Nephron (organoid): ENCODE results near the gene PAQR9.

Experiments used
- H3K27ac Mint-ChIP-seq, 3 experiments: 2 replicates each; pipeline ENCODE4 v1.8.0; 2020; ENCODE audit warnings: mixed read lengths in 3 of 3, mild to moderate bottlenecking in 2 of 3, moderate library complexity in 1 of 3
- H3K27me3 Mint-ChIP-seq: 2 replicates; pipeline ENCODE4 v1.8.0; 2021; ENCODE audit warnings: low read depth, mild to moderate bottlenecking, moderate library complexity, mixed read lengths
- H3K36me3 Mint-ChIP-seq: 2 replicates; pipeline ENCODE4 v1.8.0; 2020; ENCODE audit warnings: low read depth, mixed read lengths
- H3K4me1 Mint-ChIP-seq: 2 replicates; pipeline ENCODE4 v1.8.0; 2020; ENCODE audit warnings: mixed read lengths
- H3K4me3 Mint-ChIP-seq, 3 experiments: 2 replicates each; pipeline ENCODE4 v1.8.0; 2020; ENCODE audit warnings: mild to moderate bottlenecking in 3 of 3, mixed read lengths in 3 of 3, moderate library complexity in 2 of 3
- H3K9me3 Mint-ChIP-seq: 2 replicates; pipeline ENCODE4 v1.8.0; 2020; ENCODE audit warnings: mixed read lengths
- TF ChIP-seq, protein P1 (sequence below), 3 experiments: fragments of 200-600 bp; sonication (generic); IDR thresholded peaks; one replicate each; pipeline ENCODE4 v1.5.0; 2021; ENCODE audit warnings: antibody characterized with exemption in 3 of 3; ENCODE audit not compliant: unreplicated experiment in 3 of 3

The PAQR9 gene

DNA sequence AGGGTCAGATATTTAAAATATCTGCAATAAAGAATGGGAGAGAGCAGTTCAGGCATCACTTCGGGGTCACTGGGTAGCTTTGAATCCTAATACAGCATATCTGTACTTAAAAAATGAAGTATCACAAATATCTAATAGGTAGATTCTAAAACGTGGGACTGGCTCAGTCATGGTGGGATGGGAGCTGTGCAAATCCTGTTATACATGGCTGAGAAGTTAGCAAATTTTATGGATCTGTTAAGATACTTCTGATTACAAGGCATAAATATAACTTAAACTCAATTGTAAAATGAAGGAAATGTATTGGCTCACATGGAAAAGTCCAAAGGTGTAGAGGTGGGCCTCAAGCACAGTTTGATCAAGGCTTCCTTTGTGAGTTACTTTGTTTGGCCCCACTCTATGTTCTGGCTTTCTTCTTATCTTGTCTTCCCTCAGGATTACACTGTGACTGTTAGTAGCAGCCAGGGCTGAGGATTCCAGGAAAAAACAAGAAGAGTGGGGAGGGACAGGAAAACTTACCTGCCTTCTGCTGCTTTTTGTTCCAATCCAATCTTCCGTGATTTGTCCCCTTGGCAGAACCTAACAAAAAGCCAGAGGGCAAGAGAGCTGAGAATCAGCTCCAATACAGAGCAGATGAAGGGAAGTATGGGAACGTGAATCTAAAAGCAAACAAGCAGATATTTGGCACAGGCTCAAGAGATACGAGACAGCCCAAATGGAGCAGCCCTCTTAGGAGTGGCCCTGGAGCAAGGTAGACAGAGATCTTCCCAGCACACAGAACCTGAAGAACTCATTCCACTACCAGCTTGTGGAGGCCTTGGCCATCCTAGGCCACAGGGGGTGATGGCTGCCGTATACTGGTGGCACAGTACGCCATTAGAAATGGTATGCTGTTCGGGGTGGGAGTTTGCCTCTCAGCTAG, 10.9 kb downstream of the PAQR9 start:
- Mint-ChIP-seq H3K27me3 (peaks cover 16% of the 10 kb centered on the region), H3K4me1 (no peaks in the 10 kb centered on the region), H3K36me3 (no peaks in the 10 kb centered on the region), H3K27ac (no peak overlapping the region), H3K4me3 (no peak overlapping the region), H3K9me3 (no peaks in the 10 kb centered on the region)
- TF ChIP-seq, protein P1, sequence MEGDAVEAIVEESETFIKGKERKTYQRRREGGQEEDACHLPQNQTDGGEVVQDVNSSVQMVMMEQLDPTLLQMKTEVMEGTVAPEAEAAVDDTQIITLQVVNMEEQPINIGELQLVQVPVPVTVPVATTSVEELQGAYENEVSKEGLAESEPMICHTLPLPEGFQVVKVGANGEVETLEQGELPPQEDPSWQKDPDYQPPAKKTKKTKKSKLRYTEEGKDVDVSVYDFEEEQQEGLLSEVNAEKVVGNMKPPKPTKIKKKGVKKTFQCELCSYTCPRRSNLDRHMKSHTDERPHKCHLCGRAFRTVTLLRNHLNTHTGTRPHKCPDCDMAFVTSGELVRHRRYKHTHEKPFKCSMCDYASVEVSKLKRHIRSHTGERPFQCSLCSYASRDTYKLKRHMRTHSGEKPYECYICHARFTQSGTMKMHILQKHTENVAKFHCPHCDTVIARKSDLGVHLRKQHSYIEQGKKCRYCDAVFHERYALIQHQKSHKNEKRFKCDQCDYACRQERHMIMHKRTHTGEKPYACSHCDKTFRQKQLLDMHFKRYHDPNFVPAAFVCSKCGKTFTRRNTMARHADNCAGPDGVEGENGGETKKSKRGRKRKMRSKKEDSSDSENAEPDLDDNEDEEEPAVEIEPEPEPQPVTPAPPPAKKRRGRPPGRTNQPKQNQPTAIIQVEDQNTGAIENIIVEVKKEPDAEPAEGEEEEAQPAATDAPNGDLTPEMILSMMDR (IDR thresholded peaks at IDR 0.05; ENCODE audit: unreplicated experiment in 3 of 3), result no peak

DNA sequence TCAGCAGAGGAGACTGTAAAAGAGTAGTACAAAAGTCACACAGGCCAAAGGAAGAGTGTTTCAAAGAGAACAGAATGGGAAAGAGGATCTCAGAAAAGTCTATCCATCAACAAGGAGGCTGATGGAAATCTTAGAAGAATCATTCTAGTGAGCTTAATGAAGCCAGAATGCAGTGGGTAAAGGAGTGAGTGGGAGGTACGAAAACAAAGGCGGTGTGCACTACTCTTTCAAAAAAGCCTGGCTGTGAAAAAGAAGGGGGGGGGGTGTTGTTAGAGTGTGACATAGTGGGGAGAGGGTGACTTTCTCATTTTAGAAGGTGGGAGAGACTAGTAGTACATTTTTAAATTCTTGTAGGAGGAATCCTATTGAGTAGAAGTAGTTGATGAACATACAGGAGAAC, 11.7 kb downstream of the PAQR9 start:
- TF ChIP-seq, protein P1 (IDR thresholded peaks at IDR 0.05; ENCODE audit: unreplicated experiment in 3 of 3), result no peak
- Mint-ChIP-seq H3K36me3 (no peaks in the 10 kb centered on the region), H3K27ac (no peak overlapping the region), H3K9me3 (no peaks in the 10 kb centered on the region), H3K4me3 (no peak overlapping the region), H3K4me1 (no peaks in the 10 kb centered on the region), H3K27me3 (peaks cover 9% of the 10 kb centered on the region)

DNA sequence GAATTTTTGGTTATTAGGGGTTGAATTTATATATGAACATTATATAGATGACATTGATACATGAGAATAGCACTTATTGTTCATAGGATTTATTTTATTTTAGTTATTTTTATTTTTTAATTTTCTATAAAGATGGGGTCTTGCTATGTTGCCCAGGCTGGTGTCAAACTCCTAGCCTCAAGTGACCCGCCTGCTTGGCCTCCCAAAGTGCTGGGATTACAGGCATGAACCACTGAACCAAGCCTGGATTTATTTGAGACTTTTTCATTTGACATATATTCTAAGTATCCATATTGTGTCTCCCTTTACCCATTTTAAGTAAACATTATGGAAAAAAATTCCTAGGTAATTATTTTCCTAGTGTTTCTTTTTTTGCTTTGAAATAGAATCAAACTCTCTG, 12.5 kb downstream of the PAQR9 start:
- Mint-ChIP-seq H3K4me3 (no peak overlapping the region), H3K9me3 (no peaks in the 10 kb centered on the region), H3K27ac (no peak overlapping the region), H3K27me3 (peaks cover 9% of the 10 kb centered on the region), H3K4me1 (no peaks in the 10 kb centered on the region), H3K36me3 (no peaks in the 10 kb centered on the region)
- TF ChIP-seq, protein P1 (IDR thresholded peaks at IDR 0.05; ENCODE audit: unreplicated experiment in 3 of 3), result no peak

DNA sequence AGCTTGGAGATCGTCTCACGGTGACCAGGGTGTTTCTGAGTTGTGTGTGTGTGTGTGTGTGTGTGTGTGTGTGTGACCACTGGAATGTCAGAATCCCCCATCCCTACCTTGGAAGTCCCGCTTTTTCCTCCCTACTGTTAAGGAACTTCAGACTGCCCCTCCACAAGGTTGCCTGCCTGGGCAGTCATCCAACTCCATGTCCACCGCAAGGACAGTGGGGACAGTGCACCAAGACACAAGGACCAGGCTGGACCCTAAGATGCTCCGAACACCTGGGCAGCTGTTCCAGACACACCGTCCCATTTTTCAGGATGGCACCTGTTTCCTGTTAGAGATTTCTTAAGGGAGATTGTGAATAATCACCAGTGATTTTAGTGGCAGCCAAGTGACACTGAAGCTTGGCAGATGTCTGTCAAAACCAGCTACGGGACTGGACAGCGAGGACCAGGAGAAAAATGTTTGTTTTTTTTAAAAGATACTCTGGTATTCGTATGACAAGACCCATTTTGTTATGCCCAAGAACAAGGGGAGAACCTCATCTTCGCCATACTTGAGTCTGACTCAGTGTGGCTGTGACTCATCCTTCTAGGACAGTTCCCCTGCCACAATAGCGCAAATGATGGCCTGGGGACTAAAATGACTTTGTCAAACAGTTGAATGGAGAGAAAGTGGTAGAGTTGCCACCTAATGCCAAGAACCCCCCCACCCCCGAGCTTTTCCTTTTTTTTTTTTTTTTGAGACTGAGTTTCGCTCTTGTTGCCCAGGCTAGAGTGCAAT, 15.5 kb downstream of the PAQR9 start:
- TF ChIP-seq, protein P1 (IDR thresholded peaks at IDR 0.05; ENCODE audit: unreplicated experiment in 3 of 3), result no peak
- no peaks in the 10 kb centered on the region for H3K9me3 Mint-ChIP-seq
- no peak overlapping the region for H3K4me3 Mint-ChIP-seq
- no peaks in the 10 kb centered on the region for H3K36me3 Mint-ChIP-seq
- H3K27me3 Mint-ChIP-seq, result peaks cover 9% of the 10 kb centered on the region
- no peaks in the 10 kb centered on the region for H3K4me1 Mint-ChIP-seq
- no peak overlapping the region for H3K27ac Mint-ChIP-seq

DNA sequence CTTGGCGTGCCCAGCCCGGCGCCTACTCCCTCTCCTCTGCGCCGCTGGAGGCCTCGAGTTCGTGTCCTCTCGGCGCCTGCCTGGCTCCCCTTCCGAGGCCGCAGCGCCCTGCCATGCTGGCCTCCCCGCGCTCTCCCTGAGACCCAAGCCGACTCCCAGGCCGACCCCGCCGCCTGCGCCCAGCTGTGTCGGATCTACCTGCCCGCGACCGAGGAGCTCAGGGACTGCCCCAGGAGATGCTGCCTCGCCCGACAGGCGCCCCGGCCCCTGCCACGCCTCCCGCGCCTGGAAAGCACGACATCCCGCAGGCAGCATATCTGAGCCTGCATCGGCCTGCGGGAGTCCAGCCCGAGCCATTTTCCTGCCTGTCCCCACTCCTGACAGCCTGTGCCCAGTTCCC, 16.1 kb downstream of the PAQR9 start:
- TF ChIP-seq, protein P1 (IDR thresholded peaks at IDR 0.05; ENCODE audit: unreplicated experiment in 3 of 3), result no peak
- Mint-ChIP-seq H3K9me3 (no peaks in the 10 kb centered on the region), H3K36me3 (no peaks in the 10 kb centered on the region), H3K27me3 (peaks cover 14% of the 10 kb centered on the region), H3K4me3 (no peak overlapping the region), H3K4me1 (no peaks in the 10 kb centered on the region), H3K27ac (no peak overlapping the region)
